ENCODE results near the gene TRAPPC6A.
A peak's percentile ranks its signal among the peaks of the same experiment; 100 is the strongest.
"Not testable (repeated sequence)": the region's sequence is repeated elsewhere in the genome, so short reads cannot be mapped to it uniquely, and the experiment has no call there.

The TRAPPC6A gene

GRCh38 chr19:45124021-45124420, 54.0 kb downstream of the TRAPPC6A start:
- Mint-ChIP-seq H3K36me3 (ENCODE audit: low read depth) (no peaks in the 10 kb centered on the region), H3K9me3 (no peaks in the 10 kb centered on the region), H3K4me3 (no peak overlapping the region), H3K27me3 (ENCODE audit: low read depth) (no peaks in the 10 kb centered on the region), H3K27ac (no peak overlapping the region), H3K4me1 (ENCODE audit: low read depth) (peaks cover 6% of the 10 kb centered on the region)

GRCh38 chr19:45123440-45123850, 54.6 kb downstream of the TRAPPC6A start:
- no peaks in the 10 kb centered on the region for H3K9me3 Mint-ChIP-seq
- no peaks in the 10 kb centered on the region for H3K27me3 Mint-ChIP-seq (ENCODE audit: low read depth)
- H3K27ac Mint-ChIP-seq, result no peak overlapping the region
- peaks cover 10% of the 10 kb centered on the region for H3K4me1 Mint-ChIP-seq (ENCODE audit: low read depth)
- H3K36me3 Mint-ChIP-seq (ENCODE audit: low read depth), result no peaks in the 10 kb centered on the region
- no peak overlapping the region for H3K4me3 Mint-ChIP-seq

GRCh38 chr19:45122832-45123231, 55.2 kb downstream of the TRAPPC6A start:
- H3K4me3 Mint-ChIP-seq, result no peak overlapping the region
- H3K4me1 Mint-ChIP-seq (ENCODE audit: low read depth), result peaks cover 15% of the 10 kb centered on the region
- H3K9me3 Mint-ChIP-seq, result no peaks in the 10 kb centered on the region
- H3K36me3 Mint-ChIP-seq (ENCODE audit: low read depth), result no peaks in the 10 kb centered on the region
- no peaks in the 10 kb centered on the region for H3K27me3 Mint-ChIP-seq (ENCODE audit: low read depth)
- no peak overlapping the region for H3K27ac Mint-ChIP-seq

GRCh38 chr19:45121827-45122345, 56.2 kb downstream of the TRAPPC6A start:
- peaks cover 21% of the 10 kb centered on the region for H3K4me1 Mint-ChIP-seq (ENCODE audit: low read depth)
- H3K9me3 Mint-ChIP-seq, result no peaks in the 10 kb centered on the region
- H3K4me3 Mint-ChIP-seq, result no peak overlapping the region
- peak overlapping the region; percentile 2 for H3K27ac Mint-ChIP-seq
- no peaks in the 10 kb centered on the region for H3K36me3 Mint-ChIP-seq (ENCODE audit: low read depth)
- H3K27me3 Mint-ChIP-seq (ENCODE audit: low read depth), result no peaks in the 10 kb centered on the region

GRCh38 chr19:45119582-45119981, 58.5 kb downstream of the TRAPPC6A start:
- no peaks in the 10 kb centered on the region for H3K27me3 Mint-ChIP-seq (ENCODE audit: low read depth)
- no peaks in the 10 kb centered on the region for H3K36me3 Mint-ChIP-seq (ENCODE audit: low read depth)
- peaks cover 30% of the 10 kb centered on the region for H3K4me1 Mint-ChIP-seq (ENCODE audit: low read depth)
- H3K9me3 Mint-ChIP-seq, result no peaks in the 10 kb centered on the region
- no peak overlapping the region for H3K27ac Mint-ChIP-seq
- H3K4me3 Mint-ChIP-seq, result no peak overlapping the region

GRCh38 chr19:45118591-45119355, 59.3 kb downstream of the TRAPPC6A start:
- peaks cover 30% of the 10 kb centered on the region for H3K4me1 Mint-ChIP-seq (ENCODE audit: low read depth)
- not testable (repeated sequence) for H3K4me3 Mint-ChIP-seq; H3K9me3 Mint-ChIP-seq; H3K36me3 Mint-ChIP-seq (ENCODE audit: low read depth); H3K27me3 Mint-ChIP-seq (ENCODE audit: low read depth)
- peak overlapping the region; percentile 55 for H3K27ac Mint-ChIP-seq

GRCh38 chr19:45118106-45118505, 59.9 kb downstream of the TRAPPC6A start:
- H3K27ac Mint-ChIP-seq, result no peak overlapping the region
- H3K4me1 Mint-ChIP-seq (ENCODE audit: low read depth), result peaks cover 30% of the 10 kb centered on the region
- H3K9me3 Mint-ChIP-seq, result no peaks in the 10 kb centered on the region
- no peak overlapping the region for H3K4me3 Mint-ChIP-seq
- no peaks in the 10 kb centered on the region for H3K27me3 Mint-ChIP-seq (ENCODE audit: low read depth)
- no peaks in the 10 kb centered on the region for H3K36me3 Mint-ChIP-seq (ENCODE audit: low read depth)

GRCh38 chr19:45117671-45118070, 60.4 kb downstream of the TRAPPC6A start:
- Mint-ChIP-seq H3K27ac (no peak overlapping the region), H3K36me3 (ENCODE audit: low read depth) (no peaks in the 10 kb centered on the region), H3K4me1 (ENCODE audit: low read depth) (peaks cover 30% of the 10 kb centered on the region), H3K4me3 (no peak overlapping the region), H3K27me3 (ENCODE audit: low read depth) (no peaks in the 10 kb centered on the region), H3K9me3 (no peaks in the 10 kb centered on the region)

- Mint-ChIP-seq H3K4me1 (ENCODE audit: low read depth) (peaks cover 30% of the 10 kb centered on the region), H3K27me3 (ENCODE audit: low read depth) (no peaks in the 10 kb centered on the region), H3K27ac (peak overlapping the region; percentile 68), H3K4me3 (no peak overlapping the region), H3K36me3 (ENCODE audit: low read depth) (no peaks in the 10 kb centered on the region), H3K9me3 (no peaks in the 10 kb centered on the region)
These were observed 60.9 kb downstream of the TRAPPC6A start for GRCh38 chr19:45117167-45117594.

GRCh38 chr19:45115809-45116615, 62.0 kb downstream of the TRAPPC6A start:
- Mint-ChIP-seq H3K4me1 (ENCODE audit: low read depth) (peaks cover 28% of the 10 kb centered on the region), H3K27ac (no peak overlapping the region), H3K27me3 (ENCODE audit: low read depth) (no peaks in the 10 kb centered on the region), H3K36me3 (ENCODE audit: low read depth) (no peaks in the 10 kb centered on the region), H3K4me3 (no peak overlapping the region), H3K9me3 (no peaks in the 10 kb centered on the region)

- Mint-ChIP-seq H3K4me1 (ENCODE audit: low read depth) (peaks cover 29% of the 10 kb centered on the region), H3K4me3 (no peak overlapping the region), H3K27me3 (ENCODE audit: low read depth) (no peaks in the 10 kb centered on the region), H3K9me3 (no peaks in the 10 kb centered on the region), H3K36me3 (ENCODE audit: low read depth) (no peaks in the 10 kb centered on the region), H3K27ac (no peak overlapping the region)
These were observed 63.9 kb downstream of the TRAPPC6A start for GRCh38 chr19:45114116-45114515.

GRCh38 chr19:45113628-45114027, 64.4 kb downstream of the TRAPPC6A start:
- H3K4me1 Mint-ChIP-seq (ENCODE audit: low read depth), result peaks cover 28% of the 10 kb centered on the region
- no peaks in the 10 kb centered on the region for H3K9me3 Mint-ChIP-seq
- no peaks in the 10 kb centered on the region for H3K27me3 Mint-ChIP-seq (ENCODE audit: low read depth)
- no peaks in the 10 kb centered on the region for H3K36me3 Mint-ChIP-seq (ENCODE audit: low read depth)
- no peak overlapping the region for H3K4me3 Mint-ChIP-seq
- no peak overlapping the region for H3K27ac Mint-ChIP-seq

All from T-helper 1 cell treated with Interleukin-12 subunit alpha and Interleukin-12 subunit beta and Interleukin-4 antibody, amounts not matched to agents 30 μg/mL and 1 μg/mL, for 36 hours (primary cell).